Neural crest cell (in vitro differentiated cells): ENCODE results near the gene FARP1. TPM values are rescaled to one million over a fixed set of nuclear protein-coding genes. Genes with fewer than 3 reads are reported as not detected.

Experiments used
- DNase-seq: peaks from one replicate; pipeline ENCODE4 v3.0.0; 2021; ENCODE audit warnings: low read depth, mixed read lengths, low spot score
- H3K27ac Mint-ChIP-seq: one replicate; pipeline ENCODE4 v1.8.0; 2021; ENCODE audit warnings: mild to moderate bottlenecking, mixed read lengths; ENCODE audit not compliant: unreplicated experiment
- H3K27me3 Mint-ChIP-seq: 2 replicates; pipeline ENCODE4 v1.8.0; 2021; ENCODE audit warnings: low read depth, mild to moderate bottlenecking, mixed read lengths
- H3K36me3 Mint-ChIP-seq: 2 replicates; pipeline ENCODE4 v1.8.0; 2021; ENCODE audit warnings: low read depth, mild to moderate bottlenecking, mixed read lengths
- H3K4me1 Mint-ChIP-seq: 2 replicates; pipeline ENCODE4 v1.8.0; 2021; ENCODE audit warnings: mixed read lengths
- H3K4me3 Mint-ChIP-seq: one replicate; pipeline ENCODE4 v1.8.0; 2021; ENCODE audit warnings: mild to moderate bottlenecking, mixed read lengths
- H3K9me3 Mint-ChIP-seq: 2 replicates; pipeline ENCODE4 v1.8.0; 2021; ENCODE audit warnings: mixed read lengths
- total RNA-seq: library from RNA; stranded (reverse); gene quantifications from 2 replicates; pipeline ENCODE4 v1.2.1, GENCODE V29; 2021
- TF ChIP-seq, protein P1 (sequence below): fragments of 200-600 bp; sonication (generic); conservative IDR thresholded peaks from 2 replicates; pipeline ENCODE4 v1.5.0; 2021; ENCODE audit warnings: antibody characterized with exemption, mild to moderate bottlenecking

The FARP1 gene
- total RNA-seq, 1 donor from 2014 or later = 138 TPM

GRCh38 chr13:98199480-98199879 lies 56.6 kb downstream of the FARP1 start:
- no peak for DNase-seq
- Mint-ChIP-seq H3K4me3 (peak overlapping the region; percentile 13), H3K27me3 (no peaks in the 10 kb centered on the region), H3K4me1 (peaks cover 40% of the 10 kb centered on the region), H3K9me3 (peaks cover 3% of the 10 kb centered on the region), H3K27ac (peak overlapping the region; percentile 7), H3K36me3 (peaks cover 11% of the 10 kb centered on the region)
- TF ChIP-seq, protein P1, sequence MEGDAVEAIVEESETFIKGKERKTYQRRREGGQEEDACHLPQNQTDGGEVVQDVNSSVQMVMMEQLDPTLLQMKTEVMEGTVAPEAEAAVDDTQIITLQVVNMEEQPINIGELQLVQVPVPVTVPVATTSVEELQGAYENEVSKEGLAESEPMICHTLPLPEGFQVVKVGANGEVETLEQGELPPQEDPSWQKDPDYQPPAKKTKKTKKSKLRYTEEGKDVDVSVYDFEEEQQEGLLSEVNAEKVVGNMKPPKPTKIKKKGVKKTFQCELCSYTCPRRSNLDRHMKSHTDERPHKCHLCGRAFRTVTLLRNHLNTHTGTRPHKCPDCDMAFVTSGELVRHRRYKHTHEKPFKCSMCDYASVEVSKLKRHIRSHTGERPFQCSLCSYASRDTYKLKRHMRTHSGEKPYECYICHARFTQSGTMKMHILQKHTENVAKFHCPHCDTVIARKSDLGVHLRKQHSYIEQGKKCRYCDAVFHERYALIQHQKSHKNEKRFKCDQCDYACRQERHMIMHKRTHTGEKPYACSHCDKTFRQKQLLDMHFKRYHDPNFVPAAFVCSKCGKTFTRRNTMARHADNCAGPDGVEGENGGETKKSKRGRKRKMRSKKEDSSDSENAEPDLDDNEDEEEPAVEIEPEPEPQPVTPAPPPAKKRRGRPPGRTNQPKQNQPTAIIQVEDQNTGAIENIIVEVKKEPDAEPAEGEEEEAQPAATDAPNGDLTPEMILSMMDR = no peak

- H3K27ac Mint-ChIP-seq = peak overlapping the region; percentile 78
- peaks cover 6% of the 10 kb centered on the region for H3K9me3 Mint-ChIP-seq
- H3K4me3 Mint-ChIP-seq = no peak overlapping the region
- H3K27me3 Mint-ChIP-seq = no peaks in the 10 kb centered on the region
- TF ChIP-seq, protein P1 = no peak
- peaks cover 18% of the 10 kb centered on the region for H3K36me3 Mint-ChIP-seq
- DNase-seq = no peak
- H3K4me1 Mint-ChIP-seq = peaks cover 40% of the 10 kb centered on the region
Observed at GRCh38 chr13:98200211-98200878, 57.5 kb downstream of the FARP1 start.

DNA sequence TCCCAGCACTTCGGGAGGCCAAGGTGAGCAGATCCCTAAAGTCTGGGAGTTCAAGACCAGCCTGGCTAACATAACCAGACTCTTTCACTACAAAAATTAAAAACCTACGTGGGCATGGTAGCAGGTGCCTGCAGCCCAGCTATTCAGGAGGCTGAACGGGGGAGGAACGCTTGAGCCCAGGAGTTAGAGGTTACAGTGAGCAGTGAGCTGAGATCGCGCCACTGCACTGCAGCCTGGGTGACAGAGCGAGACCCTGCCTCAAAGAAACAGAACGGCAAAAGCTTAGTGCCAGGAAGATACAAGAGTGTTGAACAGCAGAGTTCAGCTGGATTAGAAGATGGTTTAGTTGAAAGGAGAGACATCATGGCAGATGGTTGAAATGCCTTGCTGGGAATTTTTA lies 58.3 kb downstream of the FARP1 start:
- H3K4me1 Mint-ChIP-seq = peaks cover 40% of the 10 kb centered on the region
- peak overlapping the region; percentile 30 for H3K27ac Mint-ChIP-seq

GRCh38 chr13:98201984-98202383 lies 59.1 kb downstream of the FARP1 start:
- TF ChIP-seq, protein P1 = no peak
- peaks cover 14% of the 10 kb centered on the region for H3K9me3 Mint-ChIP-seq
- H3K27me3 Mint-ChIP-seq = no peaks in the 10 kb centered on the region
- peaks cover 47% of the 10 kb centered on the region for H3K4me1 Mint-ChIP-seq
- DNase-seq = peak; percentile 29
- H3K27ac Mint-ChIP-seq = peak overlapping the region; percentile 97
- peaks cover 32% of the 10 kb centered on the region for H3K36me3 Mint-ChIP-seq
- peak overlapping the region; percentile 64 for H3K4me3 Mint-ChIP-seq

More for the DNA sequence above, 58.3 kb downstream of the FARP1 start:
- H3K27me3 Mint-ChIP-seq = no peaks in the 10 kb centered on the region
- DNase-seq = no peak
- H3K4me3 Mint-ChIP-seq = peak overlapping the region; percentile 0
- TF ChIP-seq, protein P1 = no peak
- peaks cover 26% of the 10 kb centered on the region for H3K36me3 Mint-ChIP-seq
- peaks cover 11% of the 10 kb centered on the region for H3K9me3 Mint-ChIP-seq

DNA sequence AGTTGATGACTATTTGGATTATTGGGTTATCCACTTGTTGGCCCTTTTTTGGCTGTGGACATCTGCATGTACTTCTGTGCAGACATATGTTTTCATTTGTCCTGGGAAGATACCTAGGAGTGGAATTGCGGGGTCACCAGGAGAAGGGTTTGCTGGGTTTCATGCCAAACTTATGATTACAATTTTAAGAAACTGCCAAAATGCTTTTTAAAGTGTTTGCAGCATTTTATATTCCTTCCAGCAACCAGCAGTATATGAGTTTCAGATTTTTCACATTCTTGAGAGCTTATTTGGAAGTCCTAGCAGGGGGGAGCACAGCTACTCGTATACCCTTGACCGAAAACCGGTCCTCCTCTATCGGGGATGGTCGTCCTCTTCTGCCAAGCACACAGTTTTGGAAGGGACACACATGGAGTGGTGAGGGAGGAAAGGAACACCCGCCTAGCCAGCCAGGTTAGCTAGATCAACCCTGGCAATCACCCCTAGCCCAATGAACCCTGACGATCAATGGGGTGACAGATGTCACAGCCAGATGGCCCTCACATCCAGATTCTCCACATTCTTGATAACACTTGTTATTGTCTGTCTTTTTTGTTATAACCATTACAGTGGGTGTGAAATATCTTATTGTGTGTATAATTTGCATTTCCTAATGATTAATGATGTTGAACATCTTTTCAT lies 60.9 kb downstream of the FARP1 start:
- Mint-ChIP-seq H3K36me3 (peaks cover 38% of the 10 kb centered on the region), H3K4me3 (no peak overlapping the region), H3K9me3 (peaks cover 17% of the 10 kb centered on the region), H3K27ac (no peak overlapping the region), H3K27me3 (no peaks in the 10 kb centered on the region), H3K4me1 (peaks cover 60% of the 10 kb centered on the region)
- TF ChIP-seq, protein P1 = no peak
- no peak for DNase-seq
